Left renal pelvis (tissue), 4 donors: ENCODE results near the gene TNFAIP8L3. TPM values are rescaled to one million over a fixed set of nuclear protein-coding genes. Genes with fewer than 3 reads are reported as not detected.
"Not testable (repeated sequence)": the region's sequence is repeated elsewhere in the genome, so short reads cannot be mapped to it uniquely, and the experiment has no call there.

ENCODE experiments used
- DNase-seq, 4 donors: peaks; one replicate each; pipeline ENCODE4 v3.0.0-alpha.2; 2013; ENCODE audit warnings: low read depth in 4 of 4, low spot score in 3 of 4
- polyA plus RNA-seq, 4 donors: library from polyadenylated mRNA; unstranded; fragments of 120-200 nt; gene quantifications; one replicate each; pipeline ENCODE4 v1.2.1, GENCODE V29; 2013; ENCODE audit not compliant: insufficient read length in 4 of 4

TNFAIP8L3 gene
- 1 to 10 TPM; 1.3 to 2.4 (median 1.9) TPM for polyA plus RNA-seq

DNA sequence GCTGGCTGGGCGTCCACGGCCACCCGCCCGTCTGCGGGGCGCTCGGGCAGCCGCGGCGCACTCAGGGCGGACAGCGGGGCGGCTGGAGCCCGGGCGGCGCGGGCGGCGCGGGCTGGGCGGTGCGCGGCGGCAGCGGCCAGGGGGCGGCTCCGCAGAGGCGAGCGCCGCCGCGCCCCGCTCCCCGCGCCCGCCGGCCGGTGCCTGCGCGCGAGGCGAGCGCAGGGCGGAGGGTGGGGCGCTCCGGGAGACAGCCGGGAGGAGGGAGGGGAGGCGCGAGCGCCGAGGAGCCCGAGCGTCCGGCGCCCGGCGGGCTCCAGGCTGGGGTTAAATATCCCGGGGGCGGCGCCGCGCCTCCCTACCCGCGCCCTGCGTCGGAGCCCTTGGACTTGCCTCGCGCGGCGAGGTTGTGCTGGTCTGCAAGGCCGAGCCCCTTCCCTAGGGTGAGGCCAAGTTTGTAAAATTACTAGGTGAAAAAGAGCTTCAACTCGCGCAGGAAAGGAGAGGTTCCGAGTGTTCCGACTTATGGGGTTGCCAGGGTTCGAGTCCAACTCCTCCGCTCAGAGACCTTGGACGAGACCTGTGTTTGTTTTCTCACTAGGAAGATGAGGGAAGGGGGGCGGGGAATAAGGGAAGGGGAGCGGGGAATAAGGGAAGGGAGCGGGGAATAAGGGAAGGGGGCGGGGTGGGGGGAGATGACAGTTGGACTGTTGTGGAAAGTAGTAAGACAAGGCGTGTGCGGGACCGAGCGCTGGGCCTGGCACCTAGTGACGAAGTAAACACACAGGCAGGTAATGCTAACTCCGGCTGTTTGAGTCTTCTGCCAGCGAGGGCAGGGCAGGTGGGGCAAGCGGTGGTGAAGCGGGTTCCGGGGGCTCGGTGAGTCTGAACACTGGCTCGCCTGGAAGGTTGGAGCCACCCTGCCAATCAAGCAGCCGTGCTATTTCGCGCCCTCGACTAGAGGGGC lies at the start of gene TNFAIP8L3:
TNFAIP8L3 (minus strand) TSS at position 301 of the 964 bp plus-strand sequence. CDS start 311 bp downstream, outside the sequence.
- no peak for DNase-seq

GRCh38 chr15:51144021-51144532 lies 49.4 kb upstream of the TNFAIP8L3 start:
- DNase-seq = no peak

DNA sequence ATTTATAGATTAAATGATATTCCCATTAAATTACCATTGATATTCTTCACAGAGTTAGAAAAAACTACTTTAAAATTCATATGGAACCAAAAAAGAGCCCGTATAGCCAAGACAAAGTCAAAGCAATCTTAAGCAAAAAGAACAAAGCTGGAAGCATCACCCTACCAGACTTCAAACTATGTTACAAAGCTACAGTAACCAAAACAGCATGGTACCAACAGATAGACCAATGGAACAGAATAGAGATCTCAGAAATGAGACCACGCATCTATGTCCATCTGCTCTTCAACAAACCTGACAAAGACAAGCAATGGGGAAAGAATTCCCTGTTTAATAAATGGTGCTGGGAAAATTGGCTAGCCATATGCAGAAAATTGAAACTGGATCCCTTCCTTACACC lies 45.6 kb upstream of the TNFAIP8L3 start:
- DNase-seq = not testable (repeated sequence)

DNA sequence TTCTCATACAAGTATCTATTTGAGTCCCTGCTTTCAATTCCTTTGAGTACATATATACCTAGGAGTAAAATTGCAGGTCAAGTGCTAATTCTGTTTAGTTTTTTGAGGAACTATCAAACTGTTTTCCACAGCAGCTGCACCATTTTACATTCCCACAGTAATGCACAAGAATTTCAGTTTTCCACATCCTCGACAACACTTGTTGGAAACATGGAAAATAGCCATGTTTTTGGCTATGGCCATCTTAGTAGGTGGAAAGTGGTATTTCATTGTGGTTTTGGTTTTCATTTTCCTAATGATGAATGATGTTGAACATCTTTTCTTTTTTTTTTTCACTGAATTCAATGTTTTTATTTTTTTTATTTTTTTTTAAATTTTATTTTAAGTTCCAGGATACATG lies 44.4 kb upstream of the TNFAIP8L3 start:
- no peak for DNase-seq

GRCh38 chr15:51137880-51138430 lies 43.2 kb upstream of the TNFAIP8L3 start:
- no peak for DNase-seq

DNA sequence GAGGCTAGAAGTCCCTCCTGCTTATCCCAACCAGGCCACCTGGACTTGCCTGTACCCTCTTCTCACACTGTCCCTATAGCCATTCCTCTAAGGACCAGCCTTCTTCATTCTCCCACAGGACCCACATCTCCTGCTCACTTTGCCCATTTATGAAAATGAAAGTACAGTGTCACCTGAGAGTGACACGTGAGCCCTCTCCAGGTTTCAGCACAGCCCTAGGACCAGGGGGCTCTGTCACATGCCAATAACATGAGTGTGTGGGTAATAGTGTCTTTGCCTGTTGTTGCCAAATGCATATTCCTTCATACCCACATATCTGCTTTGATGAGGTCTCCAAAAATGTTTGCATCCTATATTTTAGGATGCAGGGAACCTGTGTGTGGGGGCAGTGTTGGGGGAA lies 42.3 kb upstream of the TNFAIP8L3 start:
- DNase-seq = no peak

DNA sequence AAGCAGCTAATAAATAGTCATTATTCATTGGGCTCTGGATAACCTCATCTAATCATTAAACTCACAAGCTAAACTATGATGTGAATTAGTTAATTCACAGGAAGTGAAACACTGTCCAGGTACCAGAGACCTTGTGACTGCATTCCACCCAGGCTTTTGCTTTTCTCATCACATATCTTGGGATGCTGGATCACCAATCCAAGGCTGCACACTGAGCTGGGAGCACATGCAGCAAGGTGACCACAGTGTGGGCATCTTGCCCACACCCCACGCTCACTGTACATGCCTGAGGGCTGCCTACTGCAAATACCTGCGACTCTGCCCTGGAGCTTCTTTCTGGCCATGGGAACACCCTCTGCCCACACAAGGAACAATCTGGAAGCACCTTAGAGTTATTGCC lies 40.6 kb upstream of the TNFAIP8L3 start:
- DNase-seq = no peak

GRCh38 chr15:51134416-51135199 lies 39.9 kb upstream of the TNFAIP8L3 start:
- no peak for DNase-seq

- DNase-seq = no peak
Observed at GRCh38 chr15:51133140-51133765, 38.5 kb upstream of the TNFAIP8L3 start.

- DNase-seq = no peak
Observed at GRCh38 chr15:51132384-51133139, 37.9 kb upstream of the TNFAIP8L3 start.

- no peak for DNase-seq
Observed at GRCh38 chr15:51131596-51132290, 37.0 kb upstream of the TNFAIP8L3 start.

GRCh38 chr15:51130344-51130743 lies 35.6 kb upstream of the TNFAIP8L3 start:
- no peak for DNase-seq

GRCh38 chr15:51129535-51130188 lies 35.0 kb upstream of the TNFAIP8L3 start:
- DNase-seq = no peak

DNA sequence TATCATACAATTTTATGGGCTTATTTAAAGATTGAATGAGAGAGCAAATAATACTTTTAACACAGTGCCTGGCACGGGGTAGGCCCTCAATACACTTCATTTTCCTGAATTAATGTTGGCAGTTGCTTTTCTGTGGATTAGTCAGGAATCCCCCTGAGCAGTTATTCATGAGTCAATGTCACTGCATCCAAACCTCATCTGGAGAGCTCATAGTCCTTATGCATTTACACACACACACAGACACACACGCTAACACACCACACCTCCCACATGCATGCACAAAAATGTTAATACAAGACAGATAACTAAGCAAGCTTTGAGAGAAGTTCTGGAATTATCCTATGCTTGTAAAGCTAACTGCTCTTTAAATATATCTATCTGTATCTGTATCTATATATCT lies 34.0 kb upstream of the TNFAIP8L3 start:
- DNase-seq = no peak

GRCh38 chr15:51126842-51127241 lies 32.1 kb upstream of the TNFAIP8L3 start:
- no peak for DNase-seq

DNA sequence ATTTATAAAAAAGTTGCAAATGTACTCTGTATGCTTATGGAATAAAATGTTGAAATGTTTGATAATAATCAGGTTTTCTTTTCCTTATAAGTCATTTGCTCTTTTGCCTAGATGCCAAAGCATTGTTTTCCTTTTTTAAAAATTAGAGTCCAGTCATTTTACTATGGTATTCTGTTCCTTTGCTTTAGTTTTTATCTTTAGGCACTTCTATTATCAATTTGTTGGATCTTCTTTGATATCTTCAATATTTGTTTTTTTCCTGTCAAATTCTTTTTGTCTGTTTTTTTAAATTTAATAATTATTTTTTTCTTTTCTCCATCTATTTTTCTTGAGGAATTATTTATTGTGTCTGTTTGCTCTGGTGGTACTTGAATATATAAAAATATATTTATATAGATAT lies 28.3 kb upstream of the TNFAIP8L3 start:
- DNase-seq = not testable (repeated sequence)

DNA sequence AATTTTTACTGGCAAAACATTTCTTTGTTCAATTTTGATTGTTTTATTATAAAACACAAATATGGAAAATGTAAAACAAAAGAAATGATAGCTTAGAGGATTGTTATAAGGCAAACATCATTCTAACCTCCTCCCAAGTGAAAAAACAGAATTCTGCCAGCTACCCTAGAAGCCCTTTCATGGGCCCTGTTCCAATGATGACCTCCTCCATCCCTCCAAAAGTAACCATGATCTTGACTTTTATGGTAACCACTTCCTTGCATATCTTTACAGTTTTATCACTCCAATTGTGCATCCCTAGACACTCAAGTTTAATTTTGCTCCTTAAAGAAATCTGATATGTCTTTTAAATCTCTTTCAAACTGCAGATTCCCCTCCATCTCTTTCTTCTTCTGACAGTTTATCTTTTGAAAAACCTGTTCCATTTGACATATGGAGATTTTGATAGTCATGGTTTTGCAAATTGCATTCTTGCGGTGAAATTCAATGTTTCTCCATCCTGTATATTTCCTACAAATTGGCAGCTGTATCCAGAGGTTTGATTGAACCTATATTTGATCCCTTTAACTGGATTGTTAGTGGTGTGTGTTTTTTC lies 27.0 kb upstream of the TNFAIP8L3 start:
- no peak for DNase-seq

GRCh38 chr15:51121118-51121517 lies 26.4 kb upstream of the TNFAIP8L3 start:
- DNase-seq = no peak
